Activated CD4-positive, alpha-beta T cell treated with anti-CD3 and anti-CD28 coated beads, Interleukin-2, amount 50 U/mL, for 24 hours (primary cell): Measurements from ENCODE around the gene DGKB.

Experiments used
- DNase-seq, 2 donors: peaks; one replicate each; pipeline ENCODE4 v3.0.0-alpha.2; 2020; ENCODE audit warnings: low read depth in 1 of 2, low spot score in 1 of 2

Gene DGKB

GRCh38 chr7:14861456-14861855, 41.1 kb downstream of the DGKB start:
- DNase-seq, result no peak

GRCh38 chr7:14859267-14859666, 43.3 kb downstream of the DGKB start:
- DNase-seq, result no peak

GRCh38 chr7:14858866-14859265, 43.7 kb downstream of the DGKB start:
- no peak for DNase-seq

GRCh38 chr7:14858410-14858809, 44.1 kb downstream of the DGKB start:
- no peak for DNase-seq

GRCh38 chr7:14855033-14855794, 47.3 kb downstream of the DGKB start:
- no peak for DNase-seq

GRCh38 chr7:14854471-14854870, 48.1 kb downstream of the DGKB start:
- DNase-seq, result no peak

GRCh38 chr7:14851610-14852009, 50.9 kb downstream of the DGKB start:
- DNase-seq, result no peak

- DNase-seq, result no peak
Measured at GRCh38 chr7:14850039-14850438, 52.5 kb downstream of the DGKB start.

- no peak for DNase-seq
Measured at GRCh38 chr7:14846405-14846804, 56.1 kb downstream of the DGKB start.

GRCh38 chr7:14843755-14844154, 58.8 kb downstream of the DGKB start:
- no peak for DNase-seq

- DNase-seq, result no peak
Measured at GRCh38 chr7:14842523-14842922, 60.0 kb downstream of the DGKB start.

- DNase-seq, result no peak
Measured at GRCh38 chr7:14841869-14842268, 60.7 kb downstream of the DGKB start.

- DNase-seq, result no peak
Measured at GRCh38 chr7:14841086-14841485, 61.5 kb downstream of the DGKB start.

GRCh38 chr7:14839307-14839706, 63.2 kb downstream of the DGKB start:
- DNase-seq, result no peak

GRCh38 chr7:14837216-14837615, 65.3 kb downstream of the DGKB start:
- DNase-seq, result no peak

GRCh38 chr7:14836571-14837189, 65.9 kb downstream of the DGKB start:
- no peak for DNase-seq

- DNase-seq, result no peak
Measured at GRCh38 chr7:14836006-14836405, 66.5 kb downstream of the DGKB start.

GRCh38 chr7:14835384-14835783, 67.2 kb downstream of the DGKB start:
- DNase-seq, result no peak

GRCh38 chr7:14834883-14835282, 67.7 kb downstream of the DGKB start:
- DNase-seq, result no peak

- DNase-seq, result no peak
Measured at GRCh38 chr7:14834456-14834855, 68.1 kb downstream of the DGKB start.

GRCh38 chr7:14833707-14834106, 68.8 kb downstream of the DGKB start:
- no peak for DNase-seq

- no peak for DNase-seq
Measured at GRCh38 chr7:14828053-14828452, 74.5 kb downstream of the DGKB start.

GRCh38 chr7:14826426-14826825, 76.1 kb downstream of the DGKB start:
- no peak for DNase-seq
